Pancreas (tissue), 10 donors: ENCODE data around the gene TNFSF11. TPM values are rescaled to one million over a fixed set of nuclear protein-coding genes. Genes with fewer than 3 reads are reported as not detected.
"Not testable (repeated sequence)": the region's sequence is repeated elsewhere in the genome, so short reads cannot be mapped to it uniquely, and the experiment has no call there.

Experiments
- ATAC-seq, 4 donors: fragments of 200-7000 bp; cut with Tn5 transposase; one replicate each; pipeline versions ENCODE4 v1.8.0 to v1.9.1; 2020; ENCODE audit warnings: mild to moderate bottlenecking in 4 of 4, moderate library complexity in 4 of 4
- DNase-seq, 6 donors: peaks; one replicate each; pipeline ENCODE4 v3.0.0-alpha.2; 2020
- FAIRE-seq: peaks from 2 replicates; lab custom pipeline; 2012; peaks lifted over from hg19 to GRCh38; lab: Jason Lieb, UNC
- H3K27ac ChIP-seq, 4 donors: fragments of 200-600 bp; sonication (generic); 1 replicate in 3 of 4; 2 replicates in 1 of 4; pipeline versions ENCODE4 v1.5.0 to v1.8.0; 2020
- H3K27me3 ChIP-seq, 4 donors: fragments of 200-600 bp; one replicate each; pipeline ENCODE4 v1.8.0; 2021
- H3K36me3 ChIP-seq, 3 donors: fragments of 200-600 bp; sonication (generic) in 1 of 3; one replicate each; pipeline versions ENCODE4 v1.5.0 to v1.8.0; 2020 to 2021
- H3K4me1 ChIP-seq, 3 donors: fragments of 200-600 bp; one replicate each; pipeline ENCODE4 v1.8.0; 2021
- H3K4me3 ChIP-seq, 4 donors: fragments of 200-600 bp; sonication (generic) in 2 of 4; one replicate each; pipeline versions ENCODE4 v1.5.0 to v1.8.0; 2020 to 2021
- H3K9me3 ChIP-seq, 4 donors: fragments of 200-600 bp; one replicate each; pipeline ENCODE4 v1.8.0; 2021
- CTCF ChIP-seq, 4 donors: fragments of 200-600 bp; sonication (generic) in 3 of 4; IDR thresholded peaks; one replicate each; pipeline versions ENCODE4 v1.5.0 to v1.8.0; 2021; ENCODE audit warnings: antibody characterized with exemption in 4 of 4
- WGBS, 2 donors: extraction: QIAGEN DNeasy Blood & Tissue Kit; methylation state at CpG; one replicate each; pipeline ENCODE4 v1.1.7; 2013; 5-methylcytosine and 5-hydroxymethylcytosine counted together
- intact Hi-C, 3 donors: fragments of 100-400 bp; cut with DNase I; formaldehyde crosslinking; loops; one replicate each; pipeline versions ENCODE4 v1.11.1 to v1.14.2; 2022
- polyA plus RNA-seq, 2 donors: library from polyadenylated mRNA; stranded (reverse); fragments of 200-250 nt; gene quantifications; one replicate each; pipeline ENCODE4 v1.2.3, GENCODE V29; 2013
- total RNA-seq, 6 donors: library from RNA; stranded (reverse); fragmentation: NEBNext Ultra II Directional in 4 of 6; extraction: Animal tissue kit (Norgen Biotek cat#: 25700) in 4 of 6; gene quantifications; one replicate each; pipeline versions ENCODE4 v1.2.1 to v1.2.4, GENCODE V29; 2021 to 2023
- donor health status: healthy with polysubstance abuse.
- donor health status: DM: no; HTN: no; CAD: no; lungs with moderate emphysema.
- donor health status: DM: no; HTN: no; CAD: no.
- donor health status: control.
- donor health status: control.
- donor health status: Bipolar disorder and iron deficiency.
- donor health status: DM: yes; HTN: yes; CAD: no.
- donor health status: DM: no; HTN: no; CAD: no.
- donor health status: DM: no; HTN: no; CAD: no.
- donor health status: DM: yes; HTN: yes; CAD: no.

TNFSF11 gene
- total and polyA plus RNA-seq, 8 donors = 0.11 to 1.1 (median 0.26) TPM; not detected in 3

GRCh38 chr13:42559057-42559456 is 14.9 kb upstream of the TNFSF11 start:
- DNase-seq = no peak
- H3K4me1 ChIP-seq = no peaks in the 10 kb centered on the region
- intact Hi-C loops = no loop called here
- no peak overlapping the region for H3K4me3 ChIP-seq
- H3K27ac ChIP-seq = no peak overlapping the region
- no peaks in the 10 kb centered on the region for H3K27me3 ChIP-seq
- TF ChIP-seq CTCF (IDR thresholded peaks at IDR 0.05) = no peak
- ATAC-seq = no peak
- no peak for FAIRE-seq
- no peaks in the 10 kb centered on the region for H3K9me3 ChIP-seq
- H3K36me3 ChIP-seq = no peaks in the 10 kb centered on the region

- H3K27me3 ChIP-seq, H3K4me1 ChIP-seq, FAIRE-seq, ATAC-seq, H3K9me3 ChIP-seq, H3K4me3 ChIP-seq, intact Hi-C loops, H3K36me3 ChIP-seq, H3K27ac ChIP-seq: not testable (repeated sequence)
- WGBS, 2 donors = 93 to 97% methylated on average over 30 to 36 of the region's 36 CpGs
- peak in 2 of 6 donors; percentile 23 to 46 for DNase-seq
These were observed 14.3 kb upstream of the TNFSF11 start for GRCh38 chr13:42559573-42560218.

- 68 to 69% methylated on average over 6 of the region's 6 CpGs for WGBS, 2 donors
- ATAC-seq, H3K4me1 ChIP-seq, DNase-seq, FAIRE-seq, H3K9me3 ChIP-seq, intact Hi-C loops, H3K4me3 ChIP-seq, H3K36me3 ChIP-seq, H3K27me3 ChIP-seq, H3K27ac ChIP-seq: not testable (repeated sequence)
These were observed 13.6 kb upstream of the TNFSF11 start for GRCh38 chr13:42560320-42560719.

- no peak for TF ChIP-seq CTCF (IDR thresholded peaks at IDR 0.05)
- 50 to 51% methylated on average over 3 of the region's 3 CpGs for WGBS, 2 donors
- no peak for FAIRE-seq
- Histone ChIP-seq H3K4me1 (no peaks in the 10 kb centered on the region), H3K4me3 (no peak overlapping the region), H3K9me3 (no peaks in the 10 kb centered on the region), H3K36me3 (no peaks in the 10 kb centered on the region), H3K27me3 (no peaks in the 10 kb centered on the region), H3K27ac (no peak overlapping the region)
- DNase-seq = no peak
- ATAC-seq = no peak
- intact Hi-C loops = no loop called here
These were observed 12.0 kb upstream of the TNFSF11 start for GRCh38 chr13:42561752-42562467.

GRCh38 chr13:42567906-42568305 is 6.0 kb upstream of the TNFSF11 start:
- DNase-seq (no peak), FAIRE-seq (no peak), ATAC-seq (no peak)
- Histone ChIP-seq H3K4me3 (no peak overlapping the region), H3K36me3 (no peaks in the 10 kb centered on the region), H3K27ac (no peak overlapping the region), H3K4me1 (no peaks in the 10 kb centered on the region), H3K9me3 (no peaks in the 10 kb centered on the region), H3K27me3 (no peaks in the 10 kb centered on the region)
- intact Hi-C loops = no loop called here
- no peak for TF ChIP-seq CTCF (IDR thresholded peaks at IDR 0.05)
- WGBS, 2 donors = 57 to 65% methylated on average over 2 of the region's 2 CpGs
